H1 (cell line): ENCODE measurements around the gene NEGR1. TPM values are rescaled to one million over a fixed set of nuclear protein-coding genes. Genes with fewer than 3 reads are reported as not detected.

ENCODE experiments used
- CHD7 ChIP-seq: fragments of 300-600 bp; sonication (generic); IDR thresholded peaks from 2 replicates; pipeline ENCODE4 v1.7.1; 2012; ENCODE audit warnings: low read length, moderate library complexity, mild to moderate bottlenecking, inconsistent platforms; ENCODE audit not compliant: insufficient replicate concordance
- JUN ChIP-seq: IDR thresholded peaks from 2 replicates; pipeline ENCODE4 v1.6.1; 2011; ENCODE audit warnings: low read depth, mild to moderate bottlenecking, improper control_type of control experiment, low read length
- SIN3A ChIP-seq, 2 experiments: IDR thresholded peaks in 1 of 2; conservative IDR thresholded peaks in 1 of 2; 2 replicates each; pipeline ENCODE4 v1.6.1; 2011 to 2012; ENCODE audit warnings: low read length in 2 of 2, improper control_type of control experiment in 1 of 2, low read depth in 1 of 2, mild to moderate bottlenecking in 1 of 2
- TCF12 ChIP-seq: IDR thresholded peaks from 2 replicates; pipeline ENCODE4 v1.6.1; 2011; ENCODE audit warnings: low read depth, mild to moderate bottlenecking, low read length
- polyA plus RNA-seq, 7 experiments: library from polyadenylated mRNA; depleted of rRNA in 3 of 7; stranded (reverse) in 5 of 7; unstranded in 2 of 7; fragments of >200 nt in 5 of 7; fragments of 200-250 nt in 2 of 7; gene quantifications; 1 replicate in 5 of 7; 2 replicates in 1 of 7; 4 replicates in 1 of 7; pipeline versions ENCODE4 v1.2.1 to v1.2.3, GENCODE V29; 2011 to 2013; ENCODE audit warnings: missing spikeins in 2 of 7, mixed read lengths in 2 of 7
- total RNA-seq: library from RNA; stranded (reverse); fragmentation: NEBNext Ultra II Directional; extraction: Animal tissue kit (Norgen Biotek cat#: 25700); gene quantifications from 2 replicates; pipeline ENCODE4 v1.2.1, GENCODE V29; 2021

NEGR1 gene
- total and polyA plus RNA-seq, 2 of the 8 experiments (the other 6 are each of a cell fraction or from before 2014, with no cell fraction given): 0.71 to 1.3 TPM

DNA sequence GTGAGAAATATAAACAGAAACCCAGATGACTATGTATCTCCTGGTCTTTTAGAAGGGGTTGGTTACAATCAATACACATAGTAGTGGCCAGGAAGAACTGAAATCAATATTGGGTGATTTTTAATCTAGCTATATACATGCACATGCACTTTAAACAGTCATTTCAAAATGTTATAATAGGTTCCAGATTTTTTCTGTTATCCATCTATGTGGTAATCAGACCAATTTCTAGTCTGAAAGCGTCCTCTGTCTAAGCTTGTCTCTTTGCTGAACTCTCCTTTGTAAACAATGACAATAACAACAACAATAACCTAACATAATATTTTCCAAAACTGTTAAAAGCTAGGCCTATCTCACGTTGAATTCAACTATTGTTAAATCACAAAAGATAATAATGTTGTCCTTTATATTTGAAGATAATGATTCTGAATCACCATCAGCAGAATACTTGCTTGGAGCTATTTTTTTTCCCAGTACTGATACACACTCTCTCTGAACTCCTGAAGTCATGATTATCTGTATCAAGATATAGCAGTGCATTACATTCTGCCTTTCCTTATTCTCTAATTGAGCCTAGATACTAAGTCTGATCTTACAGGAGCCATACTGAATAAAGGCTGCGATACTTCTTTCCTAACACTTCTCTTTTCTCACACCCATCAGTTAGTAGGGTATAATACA, 704.7 kb downstream of the NEGR1 start (continued):
- no peak for TF ChIP-seq CHD7
- TF ChIP-seq JUN: no peak
- TF ChIP-seq TCF12: no peak
- TF ChIP-seq SIN3A (conservative IDR thresholded peaks at IDR 0.05 in 1 of 2, IDR thresholded peaks at IDR 0.05 in 1 of 2; ENCODE audit: low read depth in 1 of 2, low read length in 2 of 2): no peak
- TF ChIP-seq, all 59 proteins: peak for 0
